ENCODE data around the gene CDC73.

GRCh38 chr1:193256019-193256418 is 134.2 kb downstream of the CDC73 start:
- TF ChIP-seq ZSCAN25 (CRISPR knock-in tag; IDR thresholded peaks at IDR 0.05), result no peak
- no peak for TF ChIP-seq POLR2AphosphoS5 (IDR thresholded peaks at IDR 0.05; ENCODE audit: low read depth, low read length)
- no peak for TF ChIP-seq NRL (CRISPR knock-in tag; IDR thresholded peaks at IDR 0.05; ENCODE audit: borderline replicate concordance)

Measured in HepG2 (cell line).